Measurements from ENCODE around the gene PPP1R15A.
"Not testable (repeated sequence)": the region's sequence is repeated elsewhere in the genome, so short reads cannot be mapped to it uniquely, and the experiment has no call there.

PPP1R15A gene

DNA sequence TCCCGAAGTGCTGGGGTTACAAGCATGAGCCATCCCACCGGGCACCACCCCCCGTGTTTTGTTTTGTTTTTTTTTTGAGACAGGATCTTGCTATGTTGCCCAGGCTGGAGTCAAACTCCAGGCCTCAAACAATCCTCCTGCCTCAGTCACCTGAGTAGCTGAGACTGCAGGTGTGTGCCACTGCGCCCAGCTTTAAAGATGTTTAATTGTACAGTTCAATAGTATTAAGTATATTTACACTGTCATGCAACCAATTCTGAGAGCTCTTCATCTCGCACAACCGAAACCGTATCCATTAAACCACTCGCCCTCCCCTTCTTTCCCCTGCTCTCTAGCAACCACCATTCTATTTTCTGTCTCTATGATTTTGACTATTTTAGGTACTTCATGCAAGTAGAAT, 43.5 kb downstream of the PPP1R15A start:
- no peak for DNase-seq (ENCODE audit: low spot score)

DNA sequence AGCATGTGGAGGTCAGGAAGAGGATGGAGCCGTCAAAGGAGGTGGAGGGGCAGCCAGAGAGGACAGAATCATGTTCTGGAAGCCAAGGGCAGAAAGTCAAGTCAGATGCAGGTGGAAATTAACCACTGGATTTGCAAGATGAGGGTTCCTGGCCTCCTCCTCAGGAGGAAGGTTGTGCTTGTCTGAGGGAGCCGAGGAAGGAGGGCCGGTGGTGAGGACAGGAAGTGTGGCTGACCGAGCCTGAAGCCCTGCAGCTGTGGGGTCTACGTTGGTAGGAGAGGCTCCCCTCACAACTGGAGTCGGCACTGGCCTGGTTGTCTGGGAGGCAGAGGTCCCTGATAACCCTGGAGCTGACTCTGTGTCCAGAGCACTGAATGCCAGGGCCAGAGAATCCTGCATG, 45.9 kb downstream of the PPP1R15A start:
- DNase-seq (ENCODE audit: low spot score), result no peak

DNA sequence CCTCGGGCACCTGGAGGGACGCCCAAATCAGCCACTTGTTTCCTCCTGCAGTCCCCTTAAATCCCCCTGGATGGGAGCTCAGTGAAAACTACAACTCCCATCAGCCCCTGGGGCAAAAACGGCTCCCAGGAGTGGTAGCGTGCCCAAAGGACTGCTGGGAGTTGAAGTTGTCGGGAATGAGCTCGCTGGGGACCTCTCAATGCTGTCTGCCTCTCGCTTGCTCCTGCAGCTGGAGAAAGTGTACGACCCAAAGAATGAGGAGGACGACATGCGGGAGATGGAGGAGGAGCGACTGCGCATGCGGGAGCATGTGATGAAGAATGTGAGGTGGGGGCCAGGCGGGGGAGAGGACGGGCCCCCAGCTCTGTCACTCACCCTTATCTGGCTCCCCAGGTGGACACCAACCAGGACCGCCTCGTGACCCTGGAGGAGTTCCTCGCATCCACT, 46.6 kb downstream of the PPP1R15A start:
- peak; percentile 48 for DNase-seq (ENCODE audit: low spot score)

DNA sequence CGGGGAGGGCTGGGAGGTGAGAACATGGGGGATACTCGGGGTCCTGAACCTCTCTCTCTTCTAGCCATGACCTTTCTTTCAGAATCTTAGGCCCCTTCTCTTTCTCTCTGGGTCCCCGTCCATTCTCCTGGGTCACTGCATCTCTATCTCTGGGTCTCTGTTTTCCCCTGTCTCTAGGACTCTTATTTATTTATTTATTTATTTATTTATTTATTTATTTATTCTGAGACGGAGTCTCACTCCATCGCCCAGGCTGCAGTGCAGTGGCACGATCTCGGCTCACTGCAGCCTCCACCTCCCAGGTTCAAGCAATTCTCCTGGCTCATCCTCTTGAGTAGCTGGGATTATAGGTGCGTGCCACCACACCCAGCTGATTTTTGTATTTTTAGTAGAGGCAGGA, 47.0 kb downstream of the PPP1R15A start:
- not testable (repeated sequence) for DNase-seq (ENCODE audit: low spot score)

DNA sequence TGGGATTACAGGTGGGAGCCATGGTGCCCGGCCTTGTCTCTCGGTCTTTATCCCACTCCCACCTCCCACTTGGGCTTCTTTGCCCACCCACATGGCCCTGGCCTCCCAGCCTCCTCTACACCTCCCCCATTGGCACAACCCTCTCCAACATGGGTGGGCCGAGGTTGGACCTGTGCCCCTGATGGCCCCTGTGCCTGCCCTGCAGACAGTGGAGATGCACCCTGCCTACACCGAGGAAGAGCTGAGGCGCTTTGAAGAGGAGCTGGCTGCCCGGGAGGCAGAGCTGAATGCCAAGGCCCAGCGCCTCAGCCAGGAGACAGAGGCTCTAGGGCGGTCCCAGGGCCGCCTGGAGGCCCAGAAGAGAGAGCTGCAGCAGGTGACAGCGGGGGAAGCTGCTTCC, 48.7 kb downstream of the PPP1R15A start:
- DNase-seq (ENCODE audit: low spot score), result no peak

DNA sequence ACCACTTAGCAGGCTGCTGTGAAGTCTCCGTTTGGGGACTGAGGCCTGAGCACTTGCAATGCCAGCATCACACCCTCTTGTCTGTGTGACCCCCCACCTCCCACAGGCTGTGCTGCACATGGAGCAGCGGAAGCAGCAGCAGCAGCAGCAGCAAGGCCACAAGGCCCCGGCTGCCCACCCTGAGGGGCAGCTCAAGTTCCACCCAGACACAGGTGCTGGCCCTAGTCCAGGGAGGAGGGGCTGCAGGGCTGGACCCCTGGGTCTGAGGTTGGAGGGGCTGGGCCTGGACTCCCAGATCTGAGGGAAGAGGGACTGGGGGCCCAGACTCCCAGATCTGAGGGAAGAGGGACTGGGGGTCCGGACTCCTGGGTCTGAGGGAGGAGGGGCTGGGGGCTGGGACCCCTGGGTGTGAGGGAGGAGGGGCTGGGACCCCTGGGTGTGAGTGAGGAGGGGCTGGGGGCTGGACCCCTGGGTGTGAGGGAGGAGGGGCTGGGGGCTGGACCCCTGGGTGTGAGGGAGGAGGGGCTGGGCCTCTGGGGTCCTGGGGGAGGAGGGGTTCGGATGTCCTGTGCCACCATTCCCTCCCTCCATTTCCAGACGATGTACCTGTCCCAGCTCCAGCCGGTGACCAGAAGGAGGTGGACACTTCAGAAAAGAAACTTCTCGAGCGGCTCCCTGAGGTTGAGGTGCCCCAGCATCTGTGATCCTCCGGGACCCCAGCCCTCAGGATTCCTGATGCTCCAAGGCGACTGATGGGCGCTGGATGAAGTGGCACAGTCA, 49.7 kb downstream of the PPP1R15A start:
- DNase-seq (ENCODE audit: low spot score), result no peak

DNA sequence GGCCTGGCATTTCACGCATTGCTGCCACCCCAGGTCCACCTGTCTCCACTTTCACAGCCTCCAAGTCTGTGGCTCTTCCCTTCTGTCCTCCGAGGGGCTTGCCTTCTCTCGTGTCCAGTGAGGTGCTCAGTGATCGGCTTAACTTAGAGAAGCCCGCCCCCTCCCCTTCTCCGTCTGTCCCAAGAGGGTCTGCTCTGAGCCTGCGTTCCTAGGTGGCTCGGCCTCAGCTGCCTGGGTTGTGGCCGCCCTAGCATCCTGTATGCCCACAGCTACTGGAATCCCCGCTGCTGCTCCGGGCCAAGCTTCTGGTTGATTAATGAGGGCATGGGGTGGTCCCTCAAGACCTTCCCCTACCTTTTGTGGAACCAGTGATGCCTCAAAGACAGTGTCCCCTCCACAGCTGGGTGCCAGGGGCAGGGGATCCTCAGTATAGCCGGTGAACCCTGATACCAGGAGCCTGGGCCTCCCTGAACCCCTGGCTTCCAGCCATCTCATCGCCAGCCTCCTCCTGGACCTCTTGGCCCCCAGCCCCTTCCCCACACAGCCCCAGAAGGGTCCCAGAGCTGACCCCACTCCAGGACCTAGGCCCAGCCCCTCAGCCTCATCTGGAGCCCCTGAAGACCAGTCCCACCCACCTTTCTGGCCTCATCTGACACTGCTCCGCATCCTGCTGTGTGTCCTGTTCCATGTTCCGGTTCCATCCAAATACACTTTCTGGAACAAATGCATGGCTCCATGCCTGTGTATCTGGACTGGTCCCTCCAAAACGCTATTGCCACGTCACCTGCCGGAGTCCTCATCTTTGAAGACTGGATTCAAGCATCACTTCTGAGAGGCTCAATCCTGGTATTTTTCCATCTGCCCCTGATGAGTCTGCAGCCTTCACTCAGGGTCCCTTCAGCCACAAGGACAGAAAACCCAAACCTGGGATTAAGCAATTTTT, 50.6 kb downstream of the PPP1R15A start:
- DNase-seq (ENCODE audit: low spot score), result no peak

DNA sequence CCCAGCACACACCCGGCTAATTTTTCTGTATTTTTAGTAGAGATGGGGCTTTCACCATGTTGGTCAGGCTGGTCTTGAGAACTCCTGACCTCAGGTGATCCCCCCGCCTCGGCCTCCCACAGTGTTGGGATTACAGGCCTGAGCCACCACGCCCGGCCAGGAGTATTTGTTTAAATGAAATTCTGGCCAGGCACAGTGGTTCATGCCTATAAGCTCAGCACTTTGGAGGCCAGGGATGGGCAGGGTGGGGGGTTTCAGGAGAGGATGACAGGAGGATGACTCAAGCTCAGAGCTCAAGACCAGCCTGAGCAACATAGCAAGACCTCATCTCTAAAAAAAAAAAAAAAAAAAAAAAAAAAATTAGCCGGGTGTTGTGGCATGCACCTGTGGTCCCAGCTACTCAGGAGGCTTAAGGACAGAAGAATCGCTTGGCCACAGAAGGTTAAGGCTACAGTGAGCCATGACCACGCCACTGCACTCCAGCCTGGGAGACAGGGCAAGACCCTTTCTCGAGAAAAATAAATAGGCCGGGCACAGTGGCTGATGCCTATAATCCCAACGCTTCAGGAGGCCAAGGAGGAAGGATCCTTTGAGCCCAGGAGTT, 53.1 kb downstream of the PPP1R15A start:
- DNase-seq (ENCODE audit: low spot score), result peak; percentile 56
